HUES48 (cell line): Measurements from ENCODE around the gene CGNL1.

ENCODE experiments used
- H3K27ac ChIP-seq: one replicate; pipeline ENCODE4 v1.7.0; 2013; ENCODE audit warnings: low read depth, low read length, inconsistent platforms
- H3K27me3 ChIP-seq: 2 replicates; pipeline ENCODE4 v1.6.1; 2013; ENCODE audit warnings: mild to moderate bottlenecking, low read length; ENCODE audit not compliant: control insufficient read depth, insufficient read depth
- H3K36me3 ChIP-seq: 2 replicates; pipeline ENCODE4 v1.6.1; 2013; ENCODE audit warnings: low read length; ENCODE audit not compliant: control insufficient read depth, insufficient read depth
- H3K4me1 ChIP-seq: 2 replicates; pipeline ENCODE4 v1.6.1; 2013; ENCODE audit warnings: mild to moderate bottlenecking, low read length; ENCODE audit not compliant: control insufficient read depth, insufficient read depth
- H3K4me3 ChIP-seq: 2 replicates; pipeline ENCODE4 v1.5.1; 2013; ENCODE audit warnings: mild to moderate bottlenecking, low read depth, low read length
- H3K9ac ChIP-seq: 2 replicates; pipeline ENCODE4 v1.6.1; 2013; ENCODE audit warnings: mild to moderate bottlenecking, low read depth, low read length, moderate library complexity
- H3K9me3 ChIP-seq: 2 replicates; pipeline ENCODE4 v1.6.1; 2013; ENCODE audit warnings: low read length; ENCODE audit not compliant: control insufficient read depth, insufficient read depth

Gene CGNL1

DNA sequence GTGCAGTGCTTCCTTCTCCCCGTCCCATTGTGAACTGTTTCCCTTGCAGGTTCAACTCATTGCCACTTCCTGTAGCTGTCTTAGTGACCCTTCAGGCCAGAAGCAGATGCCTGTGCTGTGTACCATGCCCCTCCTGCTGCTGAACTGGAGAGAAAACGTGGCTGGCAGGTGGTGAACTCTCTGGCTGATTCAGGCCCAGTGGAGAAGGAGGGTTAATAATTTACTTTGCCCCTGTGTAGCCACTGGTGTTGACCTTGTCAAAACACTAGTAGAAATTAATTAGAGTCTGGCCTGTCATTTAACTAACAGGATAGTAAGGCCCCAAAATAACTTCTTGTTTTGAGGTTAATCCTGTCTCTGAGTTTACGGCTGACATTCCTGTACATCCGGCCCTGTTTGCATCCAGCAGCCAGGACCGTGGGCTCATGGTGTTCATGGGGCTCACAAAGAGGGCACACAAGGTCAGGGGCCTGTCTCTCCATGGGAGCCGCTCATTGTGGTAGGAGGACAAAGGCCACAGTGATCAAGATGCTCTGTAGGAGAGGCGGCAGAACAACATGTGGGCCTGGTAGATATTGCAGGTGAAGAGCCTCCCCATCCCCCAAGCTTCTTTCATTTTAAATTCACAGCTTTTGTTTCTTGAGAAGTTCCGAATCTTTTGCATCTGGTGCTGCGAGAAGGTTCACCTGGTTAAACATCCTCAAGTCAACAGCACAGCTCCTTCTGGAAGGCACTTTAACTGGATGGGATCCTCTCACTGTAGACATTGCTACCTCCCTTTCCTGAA is 101.6 kb downstream of the CGNL1 start:
- H3K36me3 ChIP-seq = peaks cover 15% of the 10 kb centered on the region
- H3K9ac ChIP-seq = no peak overlapping the region
- peak overlapping the region; percentile 71 for H3K27ac ChIP-seq
- H3K9me3 ChIP-seq = no peaks in the 10 kb centered on the region
- no peaks in the 10 kb centered on the region for H3K27me3 ChIP-seq
- no peak overlapping the region for H3K4me3 ChIP-seq
- H3K4me1 ChIP-seq = peaks cover 23% of the 10 kb centered on the region

DNA sequence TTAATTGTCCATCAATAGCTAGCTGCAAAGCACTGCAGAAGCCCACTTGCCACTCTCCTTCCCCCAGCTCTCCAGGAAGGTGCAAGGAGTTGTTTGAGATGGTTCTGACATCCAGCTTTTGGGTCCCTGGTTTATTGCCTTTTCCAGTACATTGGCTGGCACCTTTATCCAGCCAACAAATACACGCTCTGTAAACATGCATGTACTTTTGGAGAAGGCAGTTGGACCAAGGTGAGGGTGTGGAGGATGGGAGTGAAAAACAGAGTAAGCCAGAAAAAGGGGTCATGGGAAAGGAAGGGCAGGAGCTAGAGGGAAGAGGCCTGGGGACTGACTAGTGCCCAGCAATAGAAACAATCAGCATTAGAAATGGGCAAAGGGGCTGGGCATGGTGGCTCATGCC is 102.7 kb downstream of the CGNL1 start:
- H3K4me1 ChIP-seq = peaks cover 23% of the 10 kb centered on the region
- no peaks in the 10 kb centered on the region for H3K27me3 ChIP-seq
- H3K36me3 ChIP-seq = peaks cover 15% of the 10 kb centered on the region
- H3K9me3 ChIP-seq = no peaks in the 10 kb centered on the region
- H3K9ac ChIP-seq = no peak overlapping the region
- no peak overlapping the region for H3K4me3 ChIP-seq
- peak overlapping the region; percentile 71 for H3K27ac ChIP-seq

DNA sequence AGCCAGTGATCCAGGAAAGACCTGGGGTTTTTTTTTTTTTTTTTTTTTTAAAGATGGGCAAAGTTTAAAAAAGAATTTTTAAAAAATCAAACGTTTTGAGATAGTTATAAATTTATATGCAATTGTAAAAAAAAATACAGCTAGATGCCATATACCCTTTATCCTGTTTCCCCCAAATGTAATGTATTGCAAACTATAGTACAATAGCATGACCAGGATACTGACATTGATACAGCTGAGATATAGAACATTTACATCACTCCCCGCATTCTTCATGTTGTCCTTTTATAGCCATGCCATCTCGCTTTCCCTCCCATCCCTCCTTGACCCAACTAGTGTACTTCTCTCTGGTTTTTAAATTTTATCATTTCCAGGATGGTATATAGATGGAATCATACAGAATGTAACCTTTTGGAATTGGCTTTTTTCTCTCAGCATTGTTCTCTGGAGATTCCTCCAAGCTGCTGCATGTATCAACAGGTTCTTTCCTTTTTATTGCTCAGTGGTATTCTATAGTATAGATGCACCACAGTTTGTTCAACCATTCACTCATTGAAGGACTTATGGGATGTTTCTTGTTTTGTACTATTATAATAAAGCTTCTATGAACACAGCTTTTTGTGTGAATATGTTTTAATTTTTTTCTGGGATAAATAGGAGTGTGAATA is 104.9 kb downstream of the CGNL1 start:
- Histone ChIP-seq H3K27ac (no peak overlapping the region), H3K27me3 (no peaks in the 10 kb centered on the region), H3K9me3 (no peaks in the 10 kb centered on the region), H3K4me1 (peaks cover 21% of the 10 kb centered on the region), H3K36me3 (peaks cover 9% of the 10 kb centered on the region; the same call in 1 of the 2 replicates), H3K9ac (no peak overlapping the region), H3K4me3 (no peak overlapping the region)

DNA sequence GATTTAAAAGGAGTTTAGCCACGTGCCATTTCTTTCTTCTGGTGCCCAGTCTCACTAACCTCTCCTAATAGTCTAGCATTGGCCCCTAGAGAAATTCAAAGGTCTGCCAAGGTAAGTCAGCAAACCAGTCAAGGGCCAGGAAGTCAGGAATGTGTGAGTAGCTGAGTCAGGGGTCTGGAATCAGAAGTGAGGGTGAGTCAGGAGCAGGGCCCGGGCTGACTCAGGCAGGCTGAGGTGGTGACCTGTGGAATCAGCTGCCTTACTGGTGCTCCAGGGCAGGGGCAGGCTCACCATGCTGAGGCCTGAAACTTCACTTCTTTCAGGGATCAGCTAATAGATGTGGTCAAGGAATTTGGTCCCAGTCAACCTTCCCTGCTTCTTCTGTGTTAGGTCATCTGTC is 109.6 kb downstream of the CGNL1 start:
- H3K4me3 ChIP-seq = no peak overlapping the region
- peaks cover 2% of the 10 kb centered on the region for H3K36me3 ChIP-seq
- H3K27me3 ChIP-seq = no peaks in the 10 kb centered on the region
- no peak overlapping the region for H3K9ac ChIP-seq
- peak overlapping the region; percentile 53 for H3K27ac ChIP-seq
- H3K4me1 ChIP-seq = peaks cover 4% of the 10 kb centered on the region; the same call in 1 of the 2 replicates
- no peaks in the 10 kb centered on the region for H3K9me3 ChIP-seq

DNA sequence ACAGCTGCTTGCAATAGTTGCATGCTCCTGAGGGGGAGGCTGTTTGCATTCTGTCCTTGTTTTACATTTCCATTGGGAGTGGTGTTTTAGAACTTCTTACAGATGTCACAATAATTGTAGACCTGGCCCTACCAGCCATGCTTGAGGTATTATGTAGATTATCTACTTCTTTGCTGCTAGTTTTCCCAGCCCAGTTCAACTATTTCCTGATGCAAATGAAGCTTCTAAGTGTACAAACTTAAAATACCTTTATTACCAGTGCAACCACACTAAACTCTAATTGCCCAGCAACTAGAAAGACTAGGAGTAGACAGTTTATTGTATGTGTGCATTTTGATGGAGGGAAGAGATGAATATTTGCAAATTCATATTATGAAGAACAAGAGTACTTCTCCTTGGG is 110.5 kb downstream of the CGNL1 start:
- Histone ChIP-seq H3K4me3 (no peak overlapping the region), H3K4me1 (peaks cover 4% of the 10 kb centered on the region; the same call in 1 of the 2 replicates), H3K9me3 (no peaks in the 10 kb centered on the region), H3K36me3 (peaks cover 7% of the 10 kb centered on the region), H3K27me3 (no peaks in the 10 kb centered on the region), H3K27ac (no peak overlapping the region), H3K9ac (no peak overlapping the region)

DNA sequence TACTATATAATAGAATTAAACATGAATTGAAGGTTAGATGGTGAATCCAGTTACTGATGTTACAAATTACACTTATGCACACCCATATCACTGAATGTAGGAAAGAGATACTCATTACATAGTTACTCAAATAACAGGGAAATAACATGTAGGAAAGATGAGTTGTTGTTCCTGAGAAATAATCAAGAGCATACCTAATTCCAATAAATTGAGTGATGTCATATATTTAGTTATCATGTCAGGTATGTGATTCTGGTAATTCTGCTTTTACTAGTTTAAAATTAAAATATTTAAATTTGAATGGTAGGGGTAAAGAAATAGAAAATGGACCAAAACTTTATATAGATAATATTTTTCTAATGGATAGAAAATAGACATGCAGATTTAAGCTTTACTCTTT is 112.8 kb downstream of the CGNL1 start:
- Histone ChIP-seq H3K4me1 (peaks cover 4% of the 10 kb centered on the region; the same call in 1 of the 2 replicates), H3K27me3 (no peaks in the 10 kb centered on the region), H3K4me3 (no peak overlapping the region), H3K9ac (no peak overlapping the region), H3K9me3 (no peaks in the 10 kb centered on the region), H3K36me3 (peaks cover 11% of the 10 kb centered on the region), H3K27ac (no peak overlapping the region)

DNA sequence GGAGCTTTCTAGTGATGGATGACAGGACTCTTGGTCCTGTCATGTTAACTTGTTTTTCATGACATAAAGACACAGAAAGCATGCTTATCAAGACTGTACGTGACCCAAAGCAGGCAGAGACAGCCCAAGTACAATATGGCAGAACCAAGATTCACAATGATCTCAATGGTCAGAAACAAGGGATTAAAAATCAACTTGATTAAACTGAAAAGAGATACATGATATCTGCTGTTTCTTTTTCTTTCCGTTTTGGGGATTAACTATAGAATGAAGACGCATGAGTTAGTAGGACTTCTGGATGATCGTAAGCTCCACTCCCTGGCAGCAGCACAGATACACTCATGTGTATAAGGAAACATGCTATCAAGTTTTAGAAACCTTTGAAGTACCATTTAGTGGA is 117.0 kb downstream of the CGNL1 start:
- H3K27ac ChIP-seq = no peak overlapping the region
- H3K9ac ChIP-seq = no peak overlapping the region
- H3K27me3 ChIP-seq = no peaks in the 10 kb centered on the region
- H3K4me3 ChIP-seq = no peak overlapping the region
- peaks cover 16% of the 10 kb centered on the region for H3K36me3 ChIP-seq
- no peaks in the 10 kb centered on the region for H3K9me3 ChIP-seq
- H3K4me1 ChIP-seq = no peaks in the 10 kb centered on the region

DNA sequence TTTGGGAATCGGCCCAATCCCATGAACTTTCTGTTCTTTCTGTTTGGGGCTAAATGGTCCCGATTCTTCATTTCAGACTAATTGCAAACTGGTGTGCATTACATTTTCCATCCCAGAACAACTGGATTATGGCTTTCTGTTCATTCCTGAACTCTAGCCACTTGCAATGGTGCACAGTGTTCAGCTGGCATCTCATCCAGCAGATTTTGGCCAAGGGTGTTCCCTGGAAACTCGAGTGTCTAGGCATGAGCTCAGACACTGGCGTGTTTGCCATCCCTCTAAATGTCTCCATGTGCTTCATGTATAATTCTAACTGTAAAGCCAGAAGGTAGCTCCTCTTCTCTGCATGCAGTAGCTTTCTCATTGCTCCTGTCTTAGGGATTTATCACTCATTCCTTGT is 118.3 kb downstream of the CGNL1 start:
- Histone ChIP-seq H3K9ac (no peak overlapping the region), H3K27ac (no peak overlapping the region), H3K9me3 (no peaks in the 10 kb centered on the region), H3K4me3 (no peak overlapping the region), H3K27me3 (no peaks in the 10 kb centered on the region), H3K4me1 (no peaks in the 10 kb centered on the region), H3K36me3 (peaks cover 16% of the 10 kb centered on the region; the same call in 1 of the 2 replicates)

DNA sequence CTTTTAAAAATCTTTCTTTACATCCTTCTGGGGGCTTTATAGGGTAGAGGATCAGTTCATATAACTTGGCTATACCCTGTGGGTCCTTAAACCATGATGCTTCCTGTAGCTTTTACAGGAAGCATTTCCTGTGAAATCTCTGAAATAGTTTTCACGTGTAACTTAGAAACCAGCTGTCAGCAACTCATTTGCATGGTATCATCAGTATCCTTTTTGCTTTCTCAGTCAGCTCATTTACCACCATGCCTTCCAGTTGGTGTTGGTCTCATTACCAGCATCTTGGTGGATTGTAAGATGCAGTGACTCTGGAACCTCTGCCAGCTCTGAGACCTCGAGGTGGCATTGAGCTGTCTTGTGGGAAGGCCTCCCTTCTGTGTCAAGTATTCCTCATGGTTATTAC is 118.7 kb downstream of the CGNL1 start:
- H3K36me3 ChIP-seq = peaks cover 16% of the 10 kb centered on the region; the same call in 1 of the 2 replicates

DNA sequence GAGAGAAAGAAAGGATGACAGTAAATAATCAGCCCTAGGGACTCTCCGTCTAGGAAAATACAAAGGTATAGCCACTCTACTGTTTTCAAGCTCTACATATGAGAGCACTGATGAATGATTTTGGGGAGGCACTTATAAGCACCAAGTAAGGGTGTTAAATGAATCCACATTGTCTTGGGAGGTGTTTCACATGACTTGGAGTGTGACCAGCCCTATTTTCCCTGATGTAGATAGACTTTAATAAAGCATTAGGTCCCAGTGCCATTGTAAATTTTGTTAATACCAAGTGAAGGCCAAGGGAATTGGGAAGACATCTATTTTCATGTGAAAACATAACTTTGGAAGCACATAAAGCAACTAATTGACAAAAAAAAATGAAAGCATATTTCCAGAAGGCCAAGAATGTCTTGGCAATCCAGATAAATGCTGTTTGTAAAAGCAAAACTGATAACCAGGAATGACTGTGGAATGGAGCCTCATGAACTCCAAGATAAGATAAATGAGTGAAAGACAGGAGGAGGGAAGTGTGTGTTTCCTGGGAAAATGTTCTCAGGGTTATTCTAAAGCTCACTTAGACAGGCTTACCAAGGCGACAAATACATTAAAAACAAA is 119.4 kb downstream of the CGNL1 start:
- Histone ChIP-seq H3K36me3 (peaks cover 16% of the 10 kb centered on the region; the same call in 1 of the 2 replicates), H3K27me3 (no peaks in the 10 kb centered on the region), H3K27ac (peak overlapping the region; percentile 61), H3K9me3 (no peaks in the 10 kb centered on the region), H3K4me1 (no peaks in the 10 kb centered on the region), H3K9ac (no peak overlapping the region), H3K4me3 (no peak overlapping the region)

More for the DNA sequence above, 118.7 kb downstream of the CGNL1 start:
- no peaks in the 10 kb centered on the region for H3K4me1 ChIP-seq
- no peak overlapping the region for H3K27ac ChIP-seq
- no peak overlapping the region for H3K9ac ChIP-seq
- H3K9me3 ChIP-seq = no peaks in the 10 kb centered on the region
- H3K4me3 ChIP-seq = no peak overlapping the region
- H3K27me3 ChIP-seq = no peaks in the 10 kb centered on the region

DNA sequence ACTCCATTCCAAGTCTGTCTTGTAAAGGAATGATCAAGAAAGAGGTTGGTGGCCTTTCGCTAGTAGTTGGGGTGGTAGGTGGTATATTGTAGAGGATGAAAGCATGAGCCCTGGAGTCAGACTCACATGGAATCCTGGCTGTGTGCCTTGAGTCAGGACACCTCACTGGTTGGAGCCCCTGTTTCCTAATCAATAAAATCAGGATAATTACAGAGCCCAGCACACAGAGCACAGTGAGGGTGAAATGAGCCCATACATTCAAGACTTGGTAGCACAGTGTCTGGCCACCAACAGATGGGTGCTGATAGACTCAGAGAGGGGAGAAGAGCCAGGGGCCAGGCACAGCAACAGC is 120.3 kb downstream of the CGNL1 start:
- peak overlapping the region; percentile 61 for H3K27ac ChIP-seq
- H3K4me3 ChIP-seq = no peak overlapping the region
- H3K9me3 ChIP-seq = no peaks in the 10 kb centered on the region
- H3K4me1 ChIP-seq = no peaks in the 10 kb centered on the region
- H3K27me3 ChIP-seq = no peaks in the 10 kb centered on the region
- peaks cover 12% of the 10 kb centered on the region; the same call in 1 of the 2 replicates for H3K36me3 ChIP-seq
- no peak overlapping the region for H3K9ac ChIP-seq
